ENCODE data around the gene DCLK2.

GRCh38 chr4:150305995-150306394, 227.8 kb downstream of the DCLK2 start:
- TF ChIP-seq POLR2A (IDR thresholded peaks at IDR 0.05) = no peak
- TF ChIP-seq, protein P1, sequence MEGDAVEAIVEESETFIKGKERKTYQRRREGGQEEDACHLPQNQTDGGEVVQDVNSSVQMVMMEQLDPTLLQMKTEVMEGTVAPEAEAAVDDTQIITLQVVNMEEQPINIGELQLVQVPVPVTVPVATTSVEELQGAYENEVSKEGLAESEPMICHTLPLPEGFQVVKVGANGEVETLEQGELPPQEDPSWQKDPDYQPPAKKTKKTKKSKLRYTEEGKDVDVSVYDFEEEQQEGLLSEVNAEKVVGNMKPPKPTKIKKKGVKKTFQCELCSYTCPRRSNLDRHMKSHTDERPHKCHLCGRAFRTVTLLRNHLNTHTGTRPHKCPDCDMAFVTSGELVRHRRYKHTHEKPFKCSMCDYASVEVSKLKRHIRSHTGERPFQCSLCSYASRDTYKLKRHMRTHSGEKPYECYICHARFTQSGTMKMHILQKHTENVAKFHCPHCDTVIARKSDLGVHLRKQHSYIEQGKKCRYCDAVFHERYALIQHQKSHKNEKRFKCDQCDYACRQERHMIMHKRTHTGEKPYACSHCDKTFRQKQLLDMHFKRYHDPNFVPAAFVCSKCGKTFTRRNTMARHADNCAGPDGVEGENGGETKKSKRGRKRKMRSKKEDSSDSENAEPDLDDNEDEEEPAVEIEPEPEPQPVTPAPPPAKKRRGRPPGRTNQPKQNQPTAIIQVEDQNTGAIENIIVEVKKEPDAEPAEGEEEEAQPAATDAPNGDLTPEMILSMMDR (IDR thresholded peaks at IDR 0.05) = no peak

All from right lobe of liver (tissue), 4 donors.